Mucosa of descending colon (tissue), 3 donors: ENCODE data around the gene HCFC2. TPM values are rescaled to one million over a fixed set of nuclear protein-coding genes. Genes with fewer than 3 reads are reported as not detected.

ENCODE experiments used
- ATAC-seq: fragments of 200-7000 bp; cut with Tn5 transposase; one replicate; pipeline ENCODE4 v1.9.1; 2020; ENCODE audit warnings: mild to moderate bottlenecking, moderate library complexity
- DNase-seq, 3 donors: peaks; one replicate each; pipeline ENCODE4 v3.0.0-alpha.2; 2020
- H3K36me3 ChIP-seq: fragments of 200-600 bp; one replicate; pipeline ENCODE4 v1.8.0; 2021; ENCODE audit warnings: low read depth, mild to moderate bottlenecking
- H3K4me1 ChIP-seq: fragments of 200-600 bp; one replicate; pipeline ENCODE4 v1.8.0; 2021; ENCODE audit warnings: low read depth, mild to moderate bottlenecking
- H3K4me3 ChIP-seq: fragments of 200-600 bp; one replicate; pipeline ENCODE4 v1.8.0; 2021; ENCODE audit warnings: mild to moderate bottlenecking
- H3K9me3 ChIP-seq: fragments of 200-600 bp; one replicate; pipeline ENCODE4 v1.8.0; 2021; ENCODE audit warnings: mild to moderate bottlenecking
- intact Hi-C, 2 donors: fragments of 100-400 bp; cut with DNase I in 1 of 2; cut with micrococcal nuclease in 1 of 2; formaldehyde crosslinking; loops; one replicate each; pipeline versions ENCODE4 v1.11.0 to v1.11.1; 2022; cut with DNase I, micrococcal nuclease
- total RNA-seq, 3 donors: library from RNA; stranded (reverse); fragmentation: NEBNext Ultra II Directional in 2 of 3; extraction: Animal tissue kit (Norgen Biotek cat#: 25700) in 2 of 3; gene quantifications; one replicate each; pipeline versions ENCODE4 v1.2.1 to v1.2.4, GENCODE V29; 2021 to 2023
- TF ChIP-seq, protein P1 (sequence below): fragments of 200-600 bp; IDR thresholded peaks from one replicate; pipeline ENCODE4 v1.8.0; 2022; ENCODE audit warnings: antibody characterized with exemption, mild to moderate bottlenecking
- donor health status: DM: no; HTN: no; CAD: no; lungs with moderate emphysema.
- donor health status: DM: no; HTN: no; CAD: no.
- donor health status: DM: no; HTN: yes; CAD: no.

Gene HCFC2
- total RNA-seq, 3 donors from 2014 or later = 13.8 to 31.9 (median 14.2) TPM

DNA sequence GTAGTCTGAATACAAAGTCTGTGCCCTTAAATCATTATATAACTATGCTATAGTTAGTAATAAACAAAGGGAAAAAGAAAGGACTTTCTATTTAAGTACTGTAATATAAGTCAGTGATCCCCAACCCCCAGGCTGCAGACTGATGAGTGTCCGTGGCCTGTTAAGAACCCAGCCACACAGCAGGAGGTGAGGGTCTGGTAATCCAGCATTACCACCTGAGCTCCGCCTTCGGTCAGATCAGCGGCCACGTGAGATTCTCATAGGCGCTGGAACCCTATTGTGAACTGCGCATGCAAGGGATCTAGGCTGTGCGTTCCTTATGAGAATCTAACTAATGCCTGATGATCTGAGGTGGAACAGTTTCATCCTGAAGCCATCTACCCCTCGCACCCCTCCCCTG is 58.0 kb downstream of the HCFC2 start:
- Histone ChIP-seq H3K4me3 (no peak overlapping the region), H3K9me3 (no peaks in the 10 kb centered on the region), H3K36me3 (no peaks in the 10 kb centered on the region), H3K4me1 (no peaks in the 10 kb centered on the region)
- ATAC-seq = no peak
- DNase-seq = no peak
- TF ChIP-seq, protein P1, sequence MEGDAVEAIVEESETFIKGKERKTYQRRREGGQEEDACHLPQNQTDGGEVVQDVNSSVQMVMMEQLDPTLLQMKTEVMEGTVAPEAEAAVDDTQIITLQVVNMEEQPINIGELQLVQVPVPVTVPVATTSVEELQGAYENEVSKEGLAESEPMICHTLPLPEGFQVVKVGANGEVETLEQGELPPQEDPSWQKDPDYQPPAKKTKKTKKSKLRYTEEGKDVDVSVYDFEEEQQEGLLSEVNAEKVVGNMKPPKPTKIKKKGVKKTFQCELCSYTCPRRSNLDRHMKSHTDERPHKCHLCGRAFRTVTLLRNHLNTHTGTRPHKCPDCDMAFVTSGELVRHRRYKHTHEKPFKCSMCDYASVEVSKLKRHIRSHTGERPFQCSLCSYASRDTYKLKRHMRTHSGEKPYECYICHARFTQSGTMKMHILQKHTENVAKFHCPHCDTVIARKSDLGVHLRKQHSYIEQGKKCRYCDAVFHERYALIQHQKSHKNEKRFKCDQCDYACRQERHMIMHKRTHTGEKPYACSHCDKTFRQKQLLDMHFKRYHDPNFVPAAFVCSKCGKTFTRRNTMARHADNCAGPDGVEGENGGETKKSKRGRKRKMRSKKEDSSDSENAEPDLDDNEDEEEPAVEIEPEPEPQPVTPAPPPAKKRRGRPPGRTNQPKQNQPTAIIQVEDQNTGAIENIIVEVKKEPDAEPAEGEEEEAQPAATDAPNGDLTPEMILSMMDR = no peak
- intact Hi-C loops = no loop called here

DNA sequence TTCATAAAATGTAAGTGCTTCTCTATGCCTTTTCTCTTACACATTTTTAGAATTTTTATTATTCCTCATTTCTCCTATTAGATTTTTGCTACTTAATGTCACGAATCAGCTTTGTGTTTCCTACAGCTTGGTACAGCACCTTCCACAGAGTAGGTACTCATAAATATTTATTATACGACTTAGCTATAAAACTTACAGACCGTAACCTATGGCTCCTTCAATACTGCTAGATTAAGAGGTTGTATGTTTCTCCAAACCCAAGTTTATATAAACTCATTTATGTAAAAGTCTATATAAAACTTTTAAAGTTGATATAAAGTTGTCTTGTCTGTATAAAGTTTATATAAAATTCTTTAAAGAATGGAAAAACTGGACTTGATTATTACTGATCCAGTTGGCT is 62.2 kb downstream of the HCFC2 start:
- TF ChIP-seq, protein P1 = no peak
- Histone ChIP-seq H3K36me3 (no peaks in the 10 kb centered on the region), H3K4me3 (no peak overlapping the region), H3K9me3 (no peaks in the 10 kb centered on the region), H3K4me1 (no peaks in the 10 kb centered on the region)
- no peak for DNase-seq
- intact Hi-C loops = no loop called here
- ATAC-seq = no peak

DNA sequence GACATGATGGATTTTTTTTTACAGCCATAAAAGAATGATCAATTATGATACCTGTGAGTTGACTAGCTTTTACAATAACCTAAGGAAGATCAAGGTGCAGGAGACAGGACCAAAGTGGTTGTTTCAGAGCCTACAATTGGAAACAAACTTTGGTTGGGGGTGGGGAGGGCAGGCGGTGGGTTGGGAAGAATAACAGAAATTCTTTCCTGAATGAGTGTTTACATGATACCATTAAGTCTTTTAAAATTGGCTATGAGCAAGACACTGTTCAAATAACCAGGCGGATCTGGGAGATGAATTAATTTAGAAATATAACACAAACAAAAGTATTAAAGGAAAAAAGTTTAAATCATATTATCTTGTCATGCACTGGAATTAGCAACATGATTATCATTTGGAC is 66.4 kb downstream of the HCFC2 start:
- no peaks in the 10 kb centered on the region for H3K36me3 ChIP-seq
- H3K9me3 ChIP-seq = no peaks in the 10 kb centered on the region
- no peak for DNase-seq
- TF ChIP-seq, protein P1 = no peak
- ATAC-seq = no peak
- intact Hi-C loops = no loop called here
- no peaks in the 10 kb centered on the region for H3K4me1 ChIP-seq
- no peak overlapping the region for H3K4me3 ChIP-seq

DNA sequence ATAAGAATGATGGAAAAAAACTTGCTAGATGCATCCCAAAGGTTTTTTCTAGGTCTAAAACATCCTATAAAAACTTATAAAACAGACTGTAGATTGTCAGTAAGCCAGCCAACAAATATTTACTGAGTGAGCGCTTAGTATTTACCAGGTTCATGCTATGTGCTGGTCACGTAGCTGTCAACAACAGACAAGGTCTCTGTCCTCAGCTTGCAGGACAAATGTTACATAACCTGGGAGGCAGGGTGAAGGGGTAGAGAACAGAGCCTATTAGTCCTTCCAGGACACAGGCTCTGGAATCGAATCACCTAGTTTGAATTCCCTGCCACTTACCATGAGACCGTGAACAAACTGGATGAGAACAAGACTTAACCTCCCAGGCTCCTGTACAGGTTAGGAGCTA is 67.3 kb downstream of the HCFC2 start:
- H3K4me1 ChIP-seq = peaks cover 7% of the 10 kb centered on the region

DNA sequence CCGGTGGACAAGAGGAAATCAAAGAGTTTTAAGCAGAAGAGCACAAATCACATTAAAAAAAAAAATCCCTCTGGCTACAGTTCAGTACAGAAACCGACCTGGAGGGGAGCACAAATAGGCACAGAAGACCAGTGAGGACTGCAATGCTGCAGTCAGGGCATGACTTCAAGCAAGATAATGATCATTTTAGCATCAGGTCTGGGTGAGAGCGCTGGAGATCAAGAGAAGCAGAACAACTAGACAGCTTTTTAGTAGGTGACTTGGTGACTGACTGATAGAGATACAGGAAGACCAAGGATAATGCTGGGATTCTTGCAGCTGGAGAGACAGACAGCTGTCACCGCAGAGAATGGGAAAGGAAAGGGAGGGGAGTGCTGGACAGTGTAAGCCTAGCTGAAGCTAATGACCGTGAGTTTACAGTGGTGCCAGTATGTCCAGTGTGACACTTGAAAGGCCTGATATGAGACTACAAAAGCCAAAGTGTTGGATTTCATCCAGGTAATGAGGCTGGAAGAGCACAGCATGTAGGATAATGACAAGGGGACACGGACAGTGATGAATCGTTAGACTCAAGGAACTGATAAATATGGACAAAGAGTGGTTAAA is 68.1 kb downstream of the HCFC2 start:
- H3K9me3 ChIP-seq = no peaks in the 10 kb centered on the region
- peaks cover 11% of the 10 kb centered on the region for H3K4me1 ChIP-seq
- H3K4me3 ChIP-seq = no peak overlapping the region
- DNase-seq (no peak), ATAC-seq (no peak)
- no peaks in the 10 kb centered on the region for H3K36me3 ChIP-seq
- TF ChIP-seq, protein P1 = no peak
- intact Hi-C loops = no loop called here

More for the DNA sequence above, 67.3 kb downstream of the HCFC2 start:
- Histone ChIP-seq H3K4me3 (no peak overlapping the region), H3K9me3 (no peaks in the 10 kb centered on the region), H3K36me3 (no peaks in the 10 kb centered on the region)
- DNase-seq = no peak
- ATAC-seq = no peak
- TF ChIP-seq, protein P1 = no peak
- intact Hi-C loops = no loop called here

DNA sequence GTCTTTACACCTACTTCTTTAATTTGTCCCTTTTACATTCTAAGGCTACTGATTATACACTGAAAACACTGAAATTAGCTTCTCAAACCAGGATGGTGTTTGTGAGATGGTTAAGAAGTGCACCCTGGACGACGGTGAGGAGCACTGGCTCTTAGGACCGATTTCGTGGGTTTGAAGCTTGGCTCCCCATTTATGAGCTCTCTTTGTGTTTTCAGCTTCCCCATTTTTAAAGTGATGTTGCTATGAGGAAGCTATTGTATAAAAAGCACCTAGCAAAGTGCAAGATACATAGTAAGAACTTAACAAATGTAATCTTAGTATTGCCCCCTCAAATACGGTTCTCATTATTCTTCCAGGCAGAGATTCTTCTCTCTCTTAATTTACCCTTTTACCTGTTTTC is 69.0 kb downstream of the HCFC2 start:
- Histone ChIP-seq H3K4me1 (peaks cover 12% of the 10 kb centered on the region), H3K4me3 (no peak overlapping the region), H3K9me3 (no peaks in the 10 kb centered on the region), H3K36me3 (no peaks in the 10 kb centered on the region)
- DNase-seq (no peak), ATAC-seq (no peak)
- TF ChIP-seq, protein P1 = no peak
- intact Hi-C loops = no loop called here
